Measurements from ENCODE around the gene F11R. TPM values are rescaled to one million over a fixed set of nuclear protein-coding genes. Genes with fewer than 3 reads are reported as not detected.
A peak's percentile ranks its signal among the peaks of the same experiment; 100 is the strongest.

The F11R gene
- total and polyA plus RNA-seq, 4 donors, result 25.8 to 80.4 (median 45.6) TPM

GRCh38 chr1:160963521-160963920 lies 57.4 kb downstream of the F11R start:
- no peak overlapping the region for H3K9ac ChIP-seq (ENCODE audit: low read depth in 1 of 2, low read length in 2 of 2)
- H3K4me1 ChIP-seq (ENCODE audit: control insufficient read depth in 4 of 4, insufficient read depth in 4 of 4, low read length in 3 of 4), result peaks cover 2 to 10% (median 5%) of the 10 kb centered on the region in 4 donors
- DNase-seq (ENCODE audit: low spot score), result no peak
- TF ChIP-seq FOXA1 (IDR thresholded peaks at IDR 0.05) (no peak), MAX (IDR thresholded peaks at IDR 0.05) (no peak), FOXA2 (IDR thresholded peaks at IDR 0.05) (no peak), RAD21 (IDR thresholded peaks at IDR 0.05) (no peak), NR2F2 (IDR thresholded peaks at IDR 0.05) (no peak), ATF3 (IDR thresholded peaks at IDR 0.05) (no peak), TAF1 (conservative IDR thresholded peaks at IDR 0.05) (no peak), HNF4A (conservative IDR thresholded peaks at IDR 0.05) (no peak), ZBTB33 (IDR thresholded peaks at IDR 0.05) (no peak), RXRA (IDR thresholded peaks at IDR 0.05) (no peak), YY1 (IDR thresholded peaks at IDR 0.05) (no peak), EGR1 (IDR thresholded peaks at IDR 0.05; ENCODE audit: low read depth in 2 of 2) (no peak), HNF4G (IDR thresholded peaks at IDR 0.05) (no peak), GABPA (IDR thresholded peaks at IDR 0.05 in 1 of 2, conservative IDR thresholded peaks at IDR 0.05 in 1 of 2) (no peak), JUND (IDR thresholded peaks at IDR 0.05) (no peak), SP1 (IDR thresholded peaks at IDR 0.05) (no peak)
- TF ChIP-seq, protein P1, sequence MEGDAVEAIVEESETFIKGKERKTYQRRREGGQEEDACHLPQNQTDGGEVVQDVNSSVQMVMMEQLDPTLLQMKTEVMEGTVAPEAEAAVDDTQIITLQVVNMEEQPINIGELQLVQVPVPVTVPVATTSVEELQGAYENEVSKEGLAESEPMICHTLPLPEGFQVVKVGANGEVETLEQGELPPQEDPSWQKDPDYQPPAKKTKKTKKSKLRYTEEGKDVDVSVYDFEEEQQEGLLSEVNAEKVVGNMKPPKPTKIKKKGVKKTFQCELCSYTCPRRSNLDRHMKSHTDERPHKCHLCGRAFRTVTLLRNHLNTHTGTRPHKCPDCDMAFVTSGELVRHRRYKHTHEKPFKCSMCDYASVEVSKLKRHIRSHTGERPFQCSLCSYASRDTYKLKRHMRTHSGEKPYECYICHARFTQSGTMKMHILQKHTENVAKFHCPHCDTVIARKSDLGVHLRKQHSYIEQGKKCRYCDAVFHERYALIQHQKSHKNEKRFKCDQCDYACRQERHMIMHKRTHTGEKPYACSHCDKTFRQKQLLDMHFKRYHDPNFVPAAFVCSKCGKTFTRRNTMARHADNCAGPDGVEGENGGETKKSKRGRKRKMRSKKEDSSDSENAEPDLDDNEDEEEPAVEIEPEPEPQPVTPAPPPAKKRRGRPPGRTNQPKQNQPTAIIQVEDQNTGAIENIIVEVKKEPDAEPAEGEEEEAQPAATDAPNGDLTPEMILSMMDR (IDR thresholded peaks at IDR 0.05; ENCODE audit: low read depth, low read length, missing input control), result no peak
- 68% methylated on average over 4 of the region's 4 CpGs for WGBS
- no peaks in the 10 kb centered on the region for H3K9me3 ChIP-seq (ENCODE audit: control insufficient read depth in 4 of 4, low read length in 3 of 4)
- no peak overlapping the region for H3K27ac ChIP-seq (ENCODE audit: low read depth in 1 of 2, low read length in 2 of 2)
- H3K4me3 ChIP-seq (ENCODE audit: low read depth in 1 of 3, low read length in 3 of 3), result no peak overlapping the region
- H3K36me3 ChIP-seq (ENCODE audit: control insufficient read depth in 4 of 4, insufficient read depth in 3 of 4, low read depth in 1 of 4, low read length in 3 of 4), result no peaks in the 10 kb centered on the region
- no peaks in the 10 kb centered on the region for H3K27me3 ChIP-seq (ENCODE audit: control insufficient read depth in 4 of 4, insufficient read depth in 4 of 4, low read length in 3 of 4)

GRCh38 chr1:160961419-160961818 lies 59.5 kb downstream of the F11R start:
- DNase-seq (ENCODE audit: low spot score), result no peak
- no peak overlapping the region for H3K9ac ChIP-seq (ENCODE audit: low read depth in 1 of 2, low read length in 2 of 2)
- H3K9me3 ChIP-seq (ENCODE audit: control insufficient read depth in 4 of 4, low read length in 3 of 4), result no peaks in the 10 kb centered on the region
- H3K4me1 ChIP-seq (ENCODE audit: control insufficient read depth in 4 of 4, insufficient read depth in 4 of 4, low read length in 3 of 4), result peaks cover 2 to 10% (median 5%) of the 10 kb centered on the region in 4 donors
- 38% methylated on average over 1 of the region's 1 CpG for WGBS
- H3K4me3 ChIP-seq (ENCODE audit: low read depth in 1 of 3, low read length in 3 of 3), result no peak overlapping the region
- H3K27ac ChIP-seq (ENCODE audit: low read depth in 1 of 2, low read length in 2 of 2), result no peak overlapping the region
- H3K36me3 ChIP-seq (ENCODE audit: control insufficient read depth in 4 of 4, insufficient read depth in 3 of 4, low read depth in 1 of 4, low read length in 3 of 4), result no peaks in the 10 kb centered on the region
- no peaks in the 10 kb centered on the region for H3K27me3 ChIP-seq (ENCODE audit: control insufficient read depth in 4 of 4, insufficient read depth in 4 of 4, low read length in 3 of 4)
- TF ChIP-seq HNF4A (conservative IDR thresholded peaks at IDR 0.05) (peak; percentile 31 to 55), RXRA (IDR thresholded peaks at IDR 0.05) (peak; percentile 56 to 87), SP1 (IDR thresholded peaks at IDR 0.05) (peak; percentile 59), FOXA2 (IDR thresholded peaks at IDR 0.05) (no peak), GABPA (IDR thresholded peaks at IDR 0.05 in 1 of 2, conservative IDR thresholded peaks at IDR 0.05 in 1 of 2) (no peak)
- TF ChIP-seq, protein P2, sequence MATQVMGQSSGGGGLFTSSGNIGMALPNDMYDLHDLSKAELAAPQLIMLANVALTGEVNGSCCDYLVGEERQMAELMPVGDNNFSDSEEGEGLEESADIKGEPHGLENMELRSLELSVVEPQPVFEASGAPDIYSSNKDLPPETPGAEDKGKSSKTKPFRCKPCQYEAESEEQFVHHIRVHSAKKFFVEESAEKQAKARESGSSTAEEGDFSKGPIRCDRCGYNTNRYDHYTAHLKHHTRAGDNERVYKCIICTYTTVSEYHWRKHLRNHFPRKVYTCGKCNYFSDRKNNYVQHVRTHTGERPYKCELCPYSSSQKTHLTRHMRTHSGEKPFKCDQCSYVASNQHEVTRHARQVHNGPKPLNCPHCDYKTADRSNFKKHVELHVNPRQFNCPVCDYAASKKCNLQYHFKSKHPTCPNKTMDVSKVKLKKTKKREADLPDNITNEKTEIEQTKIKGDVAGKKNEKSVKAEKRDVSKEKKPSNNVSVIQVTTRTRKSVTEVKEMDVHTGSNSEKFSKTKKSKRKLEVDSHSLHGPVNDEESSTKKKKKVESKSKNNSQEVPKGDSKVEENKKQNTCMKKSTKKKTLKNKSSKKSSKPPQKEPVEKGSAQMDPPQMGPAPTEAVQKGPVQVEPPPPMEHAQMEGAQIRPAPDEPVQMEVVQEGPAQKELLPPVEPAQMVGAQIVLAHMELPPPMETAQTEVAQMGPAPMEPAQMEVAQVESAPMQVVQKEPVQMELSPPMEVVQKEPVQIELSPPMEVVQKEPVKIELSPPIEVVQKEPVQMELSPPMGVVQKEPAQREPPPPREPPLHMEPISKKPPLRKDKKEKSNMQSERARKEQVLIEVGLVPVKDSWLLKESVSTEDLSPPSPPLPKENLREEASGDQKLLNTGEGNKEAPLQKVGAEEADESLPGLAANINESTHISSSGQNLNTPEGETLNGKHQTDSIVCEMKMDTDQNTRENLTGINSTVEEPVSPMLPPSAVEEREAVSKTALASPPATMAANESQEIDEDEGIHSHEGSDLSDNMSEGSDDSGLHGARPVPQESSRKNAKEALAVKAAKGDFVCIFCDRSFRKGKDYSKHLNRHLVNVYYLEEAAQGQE (IDR thresholded peaks at IDR 0.05), result no peak

Data from liver (tissue), 9 donors.